HEK293 (cell line): ENCODE measurements around the gene MAP3K8.

Experiments
- CTCF ChIA-PET: fragments of 350-600 bp; formaldehyde crosslinking; extraction: SDS; loops from one replicate; lab custom pipeline; 2021; ENCODE audit warnings: antibody characterized with exemption; lab: Yijun Ruan, JAX
- POLR2A ChIA-PET: fragments of 300-600 bp; formaldehyde crosslinking; extraction: SDS; loops from one replicate; lab custom pipeline; 2020; ENCODE audit warnings: antibody characterized with exemption, inconsistent platforms; lab: Yijun Ruan, JAX
- H3K27ac ChIP-seq: fragments of 200-500 bp; sonication (Bioruptor generic); 2 replicates; pipeline ENCODE4 v1.5.1; 2014; ENCODE audit warnings: low read depth, low read length, control low read depth, inconsistent platforms; ENCODE audit errors: extremely low read depth
- H3K36me3 ChIP-seq, 2 experiments: fragments of 200-500 bp in 1 of 2; sonication (Bioruptor generic) in 1 of 2; 1 replicate in 1 of 2; 2 replicates in 1 of 2; pipeline ENCODE4 v1.5.1; 2014 to 2017; ENCODE audit warnings: inconsistent platforms in 2 of 2, low read length in 2 of 2; ENCODE audit not compliant: control insufficient read depth in 2 of 2, insufficient read depth in 1 of 2
- H3K4me1 ChIP-seq: fragments of 200-500 bp; sonication (Bioruptor generic); 2 replicates; pipeline ENCODE4 v1.5.1; 2014; ENCODE audit warnings: mild to moderate bottlenecking, low read length, inconsistent platforms; ENCODE audit not compliant: control insufficient read depth, insufficient read depth
- H3K4me3 ChIP-seq: 2 replicates; pipeline ENCODE4 v1.5.1; 2011; ENCODE audit warnings: low read depth, mild to moderate bottlenecking, control low read depth, low read length, moderate library complexity
- H3K9me3 ChIP-seq: fragments of 200-500 bp; sonication (Bioruptor generic); 2 replicates; pipeline ENCODE4 v1.5.1; 2014; ENCODE audit warnings: low read depth, low read length, inconsistent platforms; ENCODE audit not compliant: control insufficient read depth, insufficient read depth
- EGR2 ChIP-seq: fragments of 450-650 bp; formaldehyde crosslinking; IDR thresholded peaks from 2 replicates; pipeline ENCODE4 v1.5.1; 2016; ENCODE audit warnings: low read depth, missing biosample characterization, missing genetic modification characterization
- WT1 ChIP-seq: fragments of 450-650 bp; formaldehyde crosslinking; IDR thresholded peaks from 2 replicates; pipeline ENCODE4 v1.5.1; 2016; ENCODE audit warnings: missing biosample characterization, missing genetic modification characterization
- ZBTB49 ChIP-seq: fragments of 450-650 bp; formaldehyde crosslinking; IDR thresholded peaks from 2 replicates; pipeline ENCODE4 v1.5.1; 2016; ENCODE audit warnings: missing biosample characterization, missing genetic modification characterization, low read depth
- ZEB2 ChIP-seq: fragments of 450-650 bp; formaldehyde crosslinking; IDR thresholded peaks from 2 replicates; pipeline ENCODE4 v1.5.1; 2016; ENCODE audit warnings: missing biosample characterization, missing genetic modification characterization
- ZNF169 ChIP-seq: fragments of 450-650 bp; formaldehyde crosslinking; IDR thresholded peaks from 2 replicates; pipeline ENCODE4 v1.5.1; 2016; ENCODE audit warnings: missing biosample characterization, missing genetic modification characterization
- ZNF274 ChIP-seq, 2 experiments: fragments of 200-500 bp in 1 of 2; fragments of 450-650 bp in 1 of 2; sonication (Bioruptor generic) in 1 of 2; formaldehyde crosslinking in 1 of 2; IDR thresholded peaks; 2 replicates each; pipeline versions ENCODE4 v1.5.1 to v1.6.1; 2014 to 2016; ENCODE audit warnings: borderline replicate concordance in 1 of 2, inconsistent platforms in 1 of 2, low read length in 1 of 2, missing biosample characterization in 1 of 2, missing genetic modification characterization in 1 of 2
- ZNF560 ChIP-seq: fragments of 450-650 bp; formaldehyde crosslinking; IDR thresholded peaks from 2 replicates; pipeline ENCODE4 v1.5.1; 2017; ENCODE audit warnings: missing biosample characterization, missing genetic modification characterization, borderline replicate concordance
- ZNF626 ChIP-seq: fragments of 450-650 bp; sonication (Bioruptor Pico); formaldehyde crosslinking; IDR thresholded peaks from 2 replicates; pipeline ENCODE4 v1.5.1; 2018; ENCODE audit warnings: missing biosample characterization, missing genetic modification characterization, inconsistent platforms
- ZNF837 ChIP-seq: fragments of 450-650 bp; formaldehyde crosslinking; IDR thresholded peaks from 2 replicates; pipeline ENCODE4 v1.5.1; 2016; ENCODE audit warnings: missing biosample characterization, missing genetic modification characterization
- TF ChIP-seq, protein P1 (sequence below): fragments of 450-650 bp; formaldehyde crosslinking; IDR thresholded peaks from 2 replicates; pipeline ENCODE4 v1.5.1; 2016; ENCODE audit warnings: missing biosample characterization, missing genetic modification characterization
- TF ChIP-seq, protein P2 (sequence below): fragments of 450-650 bp; formaldehyde crosslinking; conservative IDR thresholded peaks from 2 replicates; pipeline ENCODE4 v1.5.1; 2016; ENCODE audit warnings: low read depth, missing biosample characterization, missing genetic modification characterization
- TF ChIP-seq, protein P3 (sequence below): fragments of 450-650 bp; formaldehyde crosslinking; IDR thresholded peaks from 2 replicates; pipeline ENCODE4 v1.5.1; 2017; ENCODE audit warnings: missing biosample characterization, mild to moderate bottlenecking, missing genetic modification characterization, moderate library complexity
- TF ChIP-seq, protein P4 (sequence below): fragments of 450-650 bp; formaldehyde crosslinking; IDR thresholded peaks from 2 replicates; pipeline ENCODE4 v1.5.1; 2016; ENCODE audit warnings: missing biosample characterization, missing genetic modification characterization, borderline replicate concordance

The MAP3K8 gene

GRCh38 chr10:30420266-30420665 lies 13.7 kb upstream of the MAP3K8 start:
- H3K4me3 ChIP-seq = no peak overlapping the region
- POLR2A ChIA-PET = no interaction called here
- H3K36me3 ChIP-seq = no peaks in the 10 kb centered on the region
- TF ChIP-seq ZNF169 (tag by site-specific recombination) (no peak), ZNF274 (IDR thresholded peaks at IDR 0.05; ENCODE audit: low read length) (no peak), ZNF274 (tag by site-specific recombination; IDR thresholded peaks at IDR 0.05; ENCODE audit: borderline replicate concordance) (no peak), ZEB2 (tag by site-specific recombination) (no peak), ZNF626 (no peak), ZNF560 (no peak), WT1 (no peak), EGR2 (no peak), ZBTB49 (no peak), ZNF837 (tag by site-specific recombination) (no peak)
- TF ChIP-seq, protein P1, sequence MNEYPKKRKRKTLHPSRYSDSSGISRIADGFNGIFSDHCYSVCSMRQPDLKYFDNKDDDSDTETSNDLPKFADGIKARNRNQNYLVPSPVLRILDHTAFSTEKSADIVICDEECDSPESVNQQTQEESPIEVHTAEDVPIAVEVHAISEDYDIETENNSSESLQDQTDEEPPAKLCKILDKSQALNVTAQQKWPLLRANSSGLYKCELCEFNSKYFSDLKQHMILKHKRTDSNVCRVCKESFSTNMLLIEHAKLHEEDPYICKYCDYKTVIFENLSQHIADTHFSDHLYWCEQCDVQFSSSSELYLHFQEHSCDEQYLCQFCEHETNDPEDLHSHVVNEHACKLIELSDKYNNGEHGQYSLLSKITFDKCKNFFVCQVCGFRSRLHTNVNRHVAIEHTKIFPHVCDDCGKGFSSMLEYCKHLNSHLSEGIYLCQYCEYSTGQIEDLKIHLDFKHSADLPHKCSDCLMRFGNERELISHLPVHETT (tag by site-specific recombination) = no peak
- TF ChIP-seq, protein P2, sequence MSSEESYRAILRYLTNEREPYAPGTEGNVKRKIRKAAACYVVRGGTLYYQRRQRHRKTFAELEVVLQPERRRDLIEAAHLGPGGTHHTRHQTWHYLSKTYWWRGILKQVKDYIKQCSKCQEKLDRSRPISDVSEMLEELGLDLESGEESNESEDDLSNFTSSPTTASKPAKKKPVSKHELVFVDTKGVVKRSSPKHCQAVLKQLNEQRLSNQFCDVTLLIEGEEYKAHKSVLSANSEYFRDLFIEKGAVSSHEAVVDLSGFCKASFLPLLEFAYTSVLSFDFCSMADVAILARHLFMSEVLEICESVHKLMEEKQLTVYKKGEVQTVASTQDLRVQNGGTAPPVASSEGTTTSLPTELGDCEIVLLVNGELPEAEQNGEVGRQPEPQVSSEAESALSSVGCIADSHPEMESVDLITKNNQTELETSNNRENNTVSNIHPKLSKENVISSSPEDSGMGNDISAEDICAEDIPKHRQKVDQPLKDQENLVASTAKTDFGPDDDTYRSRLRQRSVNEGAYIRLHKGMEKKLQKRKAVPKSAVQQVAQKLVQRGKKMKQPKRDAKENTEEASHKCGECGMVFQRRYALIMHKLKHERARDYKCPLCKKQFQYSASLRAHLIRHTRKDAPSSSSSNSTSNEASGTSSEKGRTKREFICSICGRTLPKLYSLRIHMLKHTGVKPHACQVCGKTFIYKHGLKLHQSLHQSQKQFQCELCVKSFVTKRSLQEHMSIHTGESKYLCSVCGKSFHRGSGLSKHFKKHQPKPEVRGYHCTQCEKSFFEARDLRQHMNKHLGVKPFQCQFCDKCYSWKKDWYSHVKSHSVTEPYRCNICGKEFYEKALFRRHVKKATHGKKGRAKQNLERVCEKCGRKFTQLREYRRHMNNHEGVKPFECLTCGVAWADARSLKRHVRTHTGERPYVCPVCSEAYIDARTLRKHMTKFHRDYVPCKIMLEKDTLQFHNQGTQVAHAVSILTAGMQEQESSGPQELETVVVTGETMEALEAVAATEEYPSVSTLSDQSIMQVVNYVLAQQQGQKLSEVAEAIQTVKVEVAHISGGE = no peak
- TF ChIP-seq, protein P3, sequence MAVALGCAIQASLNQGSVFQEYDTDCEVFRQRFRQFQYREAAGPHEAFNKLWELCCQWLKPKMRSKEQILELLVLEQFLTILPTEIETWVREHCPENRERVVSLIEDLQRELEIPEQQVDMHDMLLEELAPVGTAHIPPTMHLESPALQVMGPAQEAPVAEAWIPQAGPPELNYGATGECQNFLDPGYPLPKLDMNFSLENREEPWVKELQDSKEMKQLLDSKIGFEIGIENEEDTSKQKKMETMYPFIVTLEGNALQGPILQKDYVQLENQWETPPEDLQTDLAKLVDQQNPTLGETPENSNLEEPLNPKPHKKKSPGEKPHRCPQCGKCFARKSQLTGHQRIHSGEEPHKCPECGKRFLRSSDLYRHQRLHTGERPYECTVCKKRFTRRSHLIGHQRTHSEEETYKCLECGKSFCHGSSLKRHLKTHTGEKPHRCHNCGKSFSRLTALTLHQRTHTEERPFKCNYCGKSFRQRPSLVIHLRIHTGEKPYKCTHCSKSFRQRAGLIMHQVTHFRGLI = no peak
- TF ChIP-seq, protein P4, sequence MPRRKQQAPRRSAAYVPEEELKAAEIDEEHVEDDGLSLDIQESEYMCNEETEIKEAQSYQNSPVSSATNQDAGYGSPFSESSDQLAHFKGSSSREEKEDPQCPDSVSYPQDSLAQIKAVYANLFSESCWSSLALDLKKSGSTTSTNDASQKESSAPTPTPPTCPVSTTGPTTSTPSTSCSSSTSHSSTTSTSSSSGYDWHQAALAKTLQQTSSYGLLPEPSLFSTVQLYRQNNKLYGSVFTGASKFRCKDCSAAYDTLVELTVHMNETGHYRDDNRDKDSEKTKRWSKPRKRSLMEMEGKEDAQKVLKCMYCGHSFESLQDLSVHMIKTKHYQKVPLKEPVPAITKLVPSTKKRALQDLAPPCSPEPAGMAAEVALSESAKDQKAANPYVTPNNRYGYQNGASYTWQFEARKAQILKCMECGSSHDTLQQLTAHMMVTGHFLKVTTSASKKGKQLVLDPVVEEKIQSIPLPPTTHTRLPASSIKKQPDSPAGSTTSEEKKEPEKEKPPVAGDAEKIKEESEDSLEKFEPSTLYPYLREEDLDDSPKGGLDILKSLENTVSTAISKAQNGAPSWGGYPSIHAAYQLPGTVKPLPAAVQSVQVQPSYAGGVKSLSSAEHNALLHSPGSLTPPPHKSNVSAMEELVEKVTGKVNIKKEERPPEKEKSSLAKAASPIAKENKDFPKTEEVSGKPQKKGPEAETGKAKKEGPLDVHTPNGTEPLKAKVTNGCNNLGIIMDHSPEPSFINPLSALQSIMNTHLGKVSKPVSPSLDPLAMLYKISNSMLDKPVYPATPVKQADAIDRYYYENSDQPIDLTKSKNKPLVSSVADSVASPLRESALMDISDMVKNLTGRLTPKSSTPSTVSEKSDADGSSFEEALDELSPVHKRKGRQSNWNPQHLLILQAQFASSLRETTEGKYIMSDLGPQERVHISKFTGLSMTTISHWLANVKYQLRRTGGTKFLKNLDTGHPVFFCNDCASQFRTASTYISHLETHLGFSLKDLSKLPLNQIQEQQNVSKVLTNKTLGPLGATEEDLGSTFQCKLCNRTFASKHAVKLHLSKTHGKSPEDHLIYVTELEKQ (tag by site-specific recombination) = no peak
- TF ChIP-seq, all 188 proteins: peak for 0
- Histone ChIP-seq H3K9me3 (no peaks in the 10 kb centered on the region), H3K27ac (no peak overlapping the region), H3K4me1 (no peaks in the 10 kb centered on the region)
- CTCF ChIA-PET = interaction anchor here (0.6 to 1.5 kb wide), 4 partner anchors 48 to 171 kb away, joined by 3 to 4 read pairs (median 3); no protein-coding TSS in a partner anchor
